Measurements from ENCODE around the gene NRN1L. TPM values are rescaled to one million over a fixed set of nuclear protein-coding genes. Genes with fewer than 3 reads are reported as not detected.

Gene NRN1L
- total RNA-seq, 1 donor from 2014 or later = not detected

- peak; percentile 64 to 66 for TF ChIP-seq POLR2AphosphoS5 (IDR thresholded peaks at IDR 0.05; ENCODE audit: insufficient read depth in 1 of 2, low read depth in 1 of 2)
- TF ChIP-seq POLR2A (IDR thresholded peaks at IDR 0.05) = peak in 1 of 2 donors; percentile 20
- TF ChIP-seq, protein P1, sequence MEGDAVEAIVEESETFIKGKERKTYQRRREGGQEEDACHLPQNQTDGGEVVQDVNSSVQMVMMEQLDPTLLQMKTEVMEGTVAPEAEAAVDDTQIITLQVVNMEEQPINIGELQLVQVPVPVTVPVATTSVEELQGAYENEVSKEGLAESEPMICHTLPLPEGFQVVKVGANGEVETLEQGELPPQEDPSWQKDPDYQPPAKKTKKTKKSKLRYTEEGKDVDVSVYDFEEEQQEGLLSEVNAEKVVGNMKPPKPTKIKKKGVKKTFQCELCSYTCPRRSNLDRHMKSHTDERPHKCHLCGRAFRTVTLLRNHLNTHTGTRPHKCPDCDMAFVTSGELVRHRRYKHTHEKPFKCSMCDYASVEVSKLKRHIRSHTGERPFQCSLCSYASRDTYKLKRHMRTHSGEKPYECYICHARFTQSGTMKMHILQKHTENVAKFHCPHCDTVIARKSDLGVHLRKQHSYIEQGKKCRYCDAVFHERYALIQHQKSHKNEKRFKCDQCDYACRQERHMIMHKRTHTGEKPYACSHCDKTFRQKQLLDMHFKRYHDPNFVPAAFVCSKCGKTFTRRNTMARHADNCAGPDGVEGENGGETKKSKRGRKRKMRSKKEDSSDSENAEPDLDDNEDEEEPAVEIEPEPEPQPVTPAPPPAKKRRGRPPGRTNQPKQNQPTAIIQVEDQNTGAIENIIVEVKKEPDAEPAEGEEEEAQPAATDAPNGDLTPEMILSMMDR (IDR thresholded peaks at IDR 0.05) = peak in 1 of 3 experiments; percentile 29
- H3K36me3 ChIP-seq = peaks cover 0 to 50% of the 10 kb centered on the region in 2 donors
- DNase-seq (ENCODE audit: extremely low spot score in 2 of 2) = peak in 1 of 2 donors; percentile 89
- H3K4me1 ChIP-seq = peaks cover 40% of the 10 kb centered on the region
- peak within 1 kb of the TSS; percentile 73 for H3K27ac ChIP-seq
- intact Hi-C loops (cut with DNase I) = no loop called here
- no peaks in the 10 kb centered on the region for H3K9me3 ChIP-seq
- H3K27me3 ChIP-seq = no peaks in the 10 kb centered on the region
- peak within 1 kb of the TSS; percentile 78 to 94 for H3K4me3 ChIP-seq
Measured at GRCh38 chr16:67872631-67873434, 11.9 kb upstream of the NRN1L start, which contains the start of gene EDC4. Gene EDC4, plus strand, starts transcription at chr16:67873052. Its CDS starts 210 bp downstream, at chr16:67873262.

- DNase-seq (ENCODE audit: extremely low spot score in 2 of 2) = no peak
- H3K36me3 ChIP-seq = peaks cover under 1 to 50% of the 10 kb centered on the region in 2 donors
- intact Hi-C loops (cut with DNase I) = no loop called here
Measured at GRCh38 chr16:67873435-67874370, 11.0 kb upstream of the NRN1L start.

DNA sequence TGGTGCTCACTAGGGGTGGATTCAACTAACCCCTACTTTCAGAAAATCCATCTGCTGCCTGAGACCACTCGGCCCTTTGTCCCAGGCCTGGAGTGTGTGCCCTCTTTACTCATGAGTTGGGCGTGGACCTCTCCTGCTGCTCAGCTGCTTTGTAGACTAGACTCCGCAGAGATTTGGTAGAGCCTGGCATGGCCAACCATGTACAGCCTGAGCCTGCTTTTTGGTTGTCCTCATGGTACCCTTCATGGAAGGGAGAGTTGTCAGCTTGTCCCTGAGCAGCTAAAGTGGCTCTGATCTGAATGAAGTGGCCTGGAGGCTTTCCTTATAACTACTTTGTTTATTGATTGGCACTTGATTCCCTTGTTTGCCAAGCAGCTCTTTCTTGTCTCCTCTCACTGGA, 10.3 kb upstream of the NRN1L start:
- TF ChIP-seq POLR2A (IDR thresholded peaks at IDR 0.05) = no peak
- TF ChIP-seq, protein P1 (IDR thresholded peaks at IDR 0.05) = no peak
- no peak for TF ChIP-seq POLR2AphosphoS5 (IDR thresholded peaks at IDR 0.05; ENCODE audit: insufficient read depth in 1 of 2, low read depth in 1 of 2)
- Histone ChIP-seq H3K4me1 (peaks cover 40% of the 10 kb centered on the region), H3K36me3 (peaks cover 4 to 50% of the 10 kb centered on the region in 2 donors), H3K9me3 (no peaks in the 10 kb centered on the region), H3K4me3 (peak overlapping the region; percentile 78 to 94), H3K27me3 (no peaks in the 10 kb centered on the region), H3K27ac (no peak overlapping the region)
- no peak for DNase-seq (ENCODE audit: extremely low spot score in 2 of 2)
- intact Hi-C loops (cut with DNase I) = no loop called here

More at GRCh38 chr16:67873435-67874370, 11.0 kb upstream of the NRN1L start:
- Histone ChIP-seq H3K4me1 (peaks cover 40% of the 10 kb centered on the region), H3K9me3 (no peaks in the 10 kb centered on the region), H3K27me3 (no peaks in the 10 kb centered on the region), H3K27ac (peak overlapping the region; percentile 73), H3K4me3 (peak overlapping the region; percentile 78 to 94)
- TF ChIP-seq, protein P1 (IDR thresholded peaks at IDR 0.05) = no peak
- TF ChIP-seq POLR2A (IDR thresholded peaks at IDR 0.05) (no peak), POLR2AphosphoS5 (IDR thresholded peaks at IDR 0.05; ENCODE audit: insufficient read depth in 1 of 2, low read depth in 1 of 2) (no peak)

DNA sequence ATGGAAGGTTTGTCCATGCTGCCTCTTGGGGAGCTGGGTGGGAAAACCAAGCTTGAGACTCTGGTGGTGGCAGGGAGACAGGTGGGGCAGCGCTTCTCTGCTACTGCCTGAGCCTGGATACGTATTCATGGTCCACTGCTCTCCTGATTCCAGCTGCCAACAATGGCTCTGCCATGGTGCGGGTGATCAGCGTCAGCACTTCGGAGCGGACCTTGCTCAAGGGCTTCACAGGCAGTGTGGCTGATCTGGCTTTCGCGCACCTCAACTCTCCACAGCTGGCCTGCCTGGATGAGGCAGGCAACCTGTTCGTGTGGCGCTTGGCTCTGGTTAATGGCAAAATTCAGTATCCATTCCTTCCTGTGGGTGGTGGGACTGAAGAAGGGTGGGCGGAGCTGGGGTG, 7.6 kb upstream of the NRN1L start:
- H3K4me1 ChIP-seq = peaks cover 39% of the 10 kb centered on the region
- TF ChIP-seq POLR2AphosphoS5 (IDR thresholded peaks at IDR 0.05; ENCODE audit: insufficient read depth in 1 of 2, low read depth in 1 of 2) = no peak
- TF ChIP-seq, protein P1 (IDR thresholded peaks at IDR 0.05) = no peak
- TF ChIP-seq POLR2A (IDR thresholded peaks at IDR 0.05) = no peak
- H3K9me3 ChIP-seq = no peaks in the 10 kb centered on the region
- DNase-seq (ENCODE audit: extremely low spot score in 2 of 2) = peak in 1 of 2 donors; percentile 93
- no peaks in the 10 kb centered on the region for H3K27me3 ChIP-seq
- intact Hi-C loops (cut with DNase I) = no loop called here
- no peak overlapping the region for H3K4me3 ChIP-seq
- no peak overlapping the region for H3K27ac ChIP-seq
- H3K36me3 ChIP-seq = peaks cover 4 to 62% of the 10 kb centered on the region in 2 donors
